Colonic mucosa (tissue), 4 donors: Measurements from ENCODE around the gene POLG2. TPM values are rescaled to one million over a fixed set of nuclear protein-coding genes. Genes with fewer than 3 reads are reported as not detected.

Source experiments
- DNase-seq: peaks from one replicate; pipeline ENCODE4 v3.0.0-alpha.2; 2020
- H3K27ac ChIP-seq: fragments of 200-600 bp; one replicate; pipeline ENCODE4 v1.8.0; 2021
- H3K27me3 ChIP-seq: fragments of 200-600 bp; one replicate; pipeline ENCODE4 v1.8.0; 2021
- H3K36me3 ChIP-seq: fragments of 200-600 bp; one replicate; pipeline ENCODE4 v1.8.0; 2021
- H3K4me1 ChIP-seq: fragments of 200-600 bp; one replicate; pipeline ENCODE4 v1.8.0; 2021; ENCODE audit warnings: mild to moderate bottlenecking
- H3K4me3 ChIP-seq: fragments of 200-600 bp; one replicate; pipeline ENCODE4 v1.8.0; 2021
- H3K9ac ChIP-seq, 2 donors: one replicate each; pipeline ENCODE4 v1.7.0; 2013; ENCODE audit warnings: control low read depth in 2 of 2, low read depth in 2 of 2, low read length in 2 of 2
- H3K9me3 ChIP-seq: fragments of 200-600 bp; one replicate; pipeline ENCODE4 v1.8.0; 2021
- CTCF ChIP-seq: fragments of 200-600 bp; IDR thresholded peaks from one replicate; pipeline ENCODE4 v1.8.0; 2022; ENCODE audit warnings: antibody characterized with exemption, mild to moderate bottlenecking
- intact Hi-C: fragments of 100-400 bp; cut with DNase I; formaldehyde crosslinking; loops from one replicate; pipeline ENCODE4 v1.14.1; 2022
- total RNA-seq, 2 donors: library from RNA; stranded (reverse); fragmentation: NEBNext Ultra II Directional in 1 of 2; extraction: Animal tissue kit (Norgen Biotek cat#: 25700) in 1 of 2; gene quantifications; one replicate each; pipeline ENCODE4 v1.2.1, GENCODE V29; 2021
- donor health status: healthy.
- donor health status: DM: no; HTN: no; CAD: no.
- donor health status: DM: no; HTN: no; CAD: no.

POLG2 gene
- total RNA-seq, 2 donors from 2014 or later: 10.5 to 12.3 TPM

- Histone ChIP-seq H3K9me3 (no peaks in the 10 kb centered on the region), H3K4me1 (peaks cover 8% of the 10 kb centered on the region), H3K27ac (peak overlapping the region; percentile 98), H3K36me3 (peaks cover 29% of the 10 kb centered on the region), H3K27me3 (no peaks in the 10 kb centered on the region), H3K9ac (peak overlapping the region; percentile 98 to 99), H3K4me3 (peak overlapping the region; percentile 89)
- DNase-seq: peak; percentile 92
- no peak for TF ChIP-seq CTCF
- intact Hi-C loops: no loop called here
These were observed 8.7 kb upstream of the POLG2 start for GRCh38 chr17:64505340-64506200.

GRCh38 chr17:64504769-64505339, 8.0 kb upstream of the POLG2 start:
- Histone ChIP-seq H3K9me3 (no peaks in the 10 kb centered on the region), H3K27me3 (no peaks in the 10 kb centered on the region), H3K4me3 (peak overlapping the region; percentile 89), H3K27ac (peak overlapping the region; percentile 98), H3K4me1 (peaks cover 8% of the 10 kb centered on the region), H3K36me3 (peaks cover 36% of the 10 kb centered on the region), H3K9ac (peak overlapping the region; percentile 98 to 99)
- intact Hi-C loops: no loop called here
- DNase-seq: no peak
- TF ChIP-seq CTCF: no peak

- Histone ChIP-seq H3K4me1 (peaks cover 8% of the 10 kb centered on the region), H3K9ac (peak overlapping the region; percentile 98 to 99), H3K36me3 (peaks cover 36% of the 10 kb centered on the region), H3K27ac (peak overlapping the region; percentile 98), H3K9me3 (no peaks in the 10 kb centered on the region), H3K27me3 (no peaks in the 10 kb centered on the region), H3K4me3 (peak overlapping the region; percentile 89)
- no peak for DNase-seq
- intact Hi-C loops: no loop called here
- no peak for TF ChIP-seq CTCF
These were observed 7.2 kb upstream of the POLG2 start for GRCh38 chr17:64503821-64504768.

- no peaks in the 10 kb centered on the region for H3K27me3 ChIP-seq
- no peaks in the 10 kb centered on the region for H3K9me3 ChIP-seq
- no peak for DNase-seq
- TF ChIP-seq CTCF: no peak
- H3K27ac ChIP-seq: no peak overlapping the region
- H3K4me3 ChIP-seq: no peak overlapping the region
- peak overlapping the region in 1 of 2 donors; percentile 14 for H3K9ac ChIP-seq
- peaks cover 36% of the 10 kb centered on the region for H3K36me3 ChIP-seq
- intact Hi-C loops: no loop called here
- H3K4me1 ChIP-seq: peaks cover 8% of the 10 kb centered on the region
These were observed 6.5 kb upstream of the POLG2 start for GRCh38 chr17:64503341-64503740.

- intact Hi-C loops: no loop called here
- Histone ChIP-seq H3K9ac (no peak overlapping the region), H3K36me3 (peaks cover 36% of the 10 kb centered on the region), H3K9me3 (no peaks in the 10 kb centered on the region), H3K4me3 (no peak overlapping the region), H3K27me3 (no peaks in the 10 kb centered on the region), H3K4me1 (peaks cover 8% of the 10 kb centered on the region), H3K27ac (no peak overlapping the region)
- no peak for DNase-seq
- TF ChIP-seq CTCF: no peak
These were observed 6.0 kb upstream of the POLG2 start for GRCh38 chr17:64502809-64503208.
